ENCODE data around the gene MR1.

The MR1 gene

GRCh38 chr1:181094416-181095212 lies 60.8 kb downstream of the MR1 start:
- no peak for DNase-seq

GRCh38 chr1:181095260-181095659 lies 61.5 kb downstream of the MR1 start:
- DNase-seq: no peak

DNA sequence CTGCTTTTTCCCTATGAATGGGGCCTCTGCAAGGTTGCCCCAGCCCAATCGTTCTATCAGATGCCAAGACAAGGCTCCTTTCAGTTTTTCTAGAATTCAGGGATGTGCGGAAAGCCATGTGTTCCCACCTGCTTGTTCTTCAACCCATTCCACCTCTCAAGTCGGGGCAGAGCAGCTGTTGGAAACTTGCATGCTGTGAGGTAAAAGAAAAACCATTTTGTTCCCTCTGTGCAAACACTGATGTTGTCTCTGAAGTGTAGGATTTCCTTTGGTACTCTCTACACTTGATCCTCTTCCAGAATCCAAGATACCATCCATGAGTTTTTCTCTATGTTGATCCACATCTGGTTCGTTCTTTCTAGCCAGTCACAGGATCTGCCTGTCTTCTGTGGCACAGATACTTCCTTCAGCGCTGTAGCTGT lies 62.0 kb downstream of the MR1 start:
- no peak for DNase-seq

DNA sequence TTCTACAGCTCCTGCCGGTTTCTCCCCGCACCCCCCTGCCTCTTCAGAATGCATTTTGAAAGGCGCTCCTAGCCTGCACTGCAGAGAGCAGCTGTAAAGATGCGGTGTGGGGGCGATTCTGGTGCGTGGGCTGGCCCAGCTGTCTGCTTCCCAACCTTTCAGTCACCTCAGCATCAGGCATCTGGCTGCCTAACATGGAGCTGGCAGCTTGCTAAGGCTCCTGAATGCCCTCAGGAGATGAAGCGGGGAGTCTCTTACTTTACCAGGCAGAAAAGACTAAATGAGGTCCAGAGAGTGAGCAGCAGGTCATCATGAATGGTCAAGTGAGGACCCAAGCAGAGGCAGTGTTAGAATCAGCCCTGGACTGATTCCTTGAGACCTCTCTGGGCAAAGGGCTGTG lies 63.5 kb downstream of the MR1 start:
- peak; percentile 57 for DNase-seq

- DNase-seq: no peak
Measured at GRCh38 chr1:181099152-181100014, 65.6 kb downstream of the MR1 start.

DNA sequence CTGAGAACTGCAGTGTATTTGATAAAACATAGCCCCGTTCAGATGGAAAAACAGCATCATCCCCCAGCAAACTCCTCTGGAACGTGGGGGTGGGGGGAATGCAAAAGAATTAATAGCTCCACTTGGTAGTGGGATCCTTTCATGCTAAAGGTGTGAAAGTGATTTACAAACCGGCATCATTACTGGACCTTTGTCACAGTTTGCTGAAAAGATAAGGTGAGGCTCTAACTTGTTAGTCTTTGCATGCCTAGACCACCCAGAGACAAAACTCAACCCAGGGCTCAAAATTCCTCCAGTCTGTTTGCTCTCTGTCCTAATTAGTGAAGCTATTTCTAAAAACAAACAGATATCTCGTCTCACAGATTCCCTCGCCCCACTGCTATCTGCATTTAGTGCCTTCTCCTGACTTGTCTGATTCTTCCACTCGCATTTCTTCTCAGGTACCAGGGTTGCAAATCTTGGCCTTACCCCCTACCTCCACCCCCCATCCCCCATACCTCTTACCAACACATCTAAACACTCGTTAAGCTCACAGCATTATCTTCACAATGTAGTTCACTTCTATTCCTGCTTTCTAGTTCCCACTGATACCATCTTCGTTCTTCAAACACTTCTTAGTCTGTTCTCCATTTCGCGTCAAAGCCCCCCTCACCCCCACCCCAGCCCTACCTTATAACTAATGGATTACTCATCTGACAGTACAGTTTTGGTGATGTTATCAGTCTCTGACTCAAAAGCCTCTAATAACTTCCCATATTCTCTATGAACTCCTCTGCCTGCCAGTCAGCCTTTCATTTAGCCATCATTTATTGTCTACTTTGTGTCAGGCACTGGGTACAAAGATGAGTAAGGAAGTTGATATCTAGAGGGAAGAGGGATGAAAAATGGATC lies 66.5 kb downstream of the MR1 start:
- no peak for DNase-seq

GRCh38 chr1:181100934-181101333 lies 67.2 kb downstream of the MR1 start:
- DNase-seq: no peak

- DNase-seq: no peak
Measured at GRCh38 chr1:181101581-181102226, 67.9 kb downstream of the MR1 start.

DNA sequence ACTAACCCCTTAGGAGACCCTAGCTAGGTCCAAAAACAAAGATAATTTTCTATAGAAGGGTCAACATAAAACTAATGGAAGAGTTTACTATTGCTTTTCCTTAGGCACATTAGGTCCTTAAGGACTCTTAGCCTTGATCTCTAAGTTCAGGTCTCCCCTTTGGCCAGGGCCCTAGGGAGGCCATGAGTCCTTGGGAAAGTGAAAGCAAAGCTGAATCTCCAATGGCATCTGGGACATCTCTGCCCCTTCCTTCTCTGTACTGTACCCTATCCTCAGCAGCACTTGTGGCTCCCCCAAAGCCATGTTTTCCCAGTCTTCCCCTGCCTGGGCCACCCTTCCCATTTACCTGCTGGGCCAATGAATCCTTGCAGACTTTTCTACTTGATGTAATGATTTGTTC lies 69.1 kb downstream of the MR1 start:
- no peak for DNase-seq

GRCh38 chr1:181103399-181103798 lies 69.6 kb downstream of the MR1 start:
- no peak for DNase-seq

DNA sequence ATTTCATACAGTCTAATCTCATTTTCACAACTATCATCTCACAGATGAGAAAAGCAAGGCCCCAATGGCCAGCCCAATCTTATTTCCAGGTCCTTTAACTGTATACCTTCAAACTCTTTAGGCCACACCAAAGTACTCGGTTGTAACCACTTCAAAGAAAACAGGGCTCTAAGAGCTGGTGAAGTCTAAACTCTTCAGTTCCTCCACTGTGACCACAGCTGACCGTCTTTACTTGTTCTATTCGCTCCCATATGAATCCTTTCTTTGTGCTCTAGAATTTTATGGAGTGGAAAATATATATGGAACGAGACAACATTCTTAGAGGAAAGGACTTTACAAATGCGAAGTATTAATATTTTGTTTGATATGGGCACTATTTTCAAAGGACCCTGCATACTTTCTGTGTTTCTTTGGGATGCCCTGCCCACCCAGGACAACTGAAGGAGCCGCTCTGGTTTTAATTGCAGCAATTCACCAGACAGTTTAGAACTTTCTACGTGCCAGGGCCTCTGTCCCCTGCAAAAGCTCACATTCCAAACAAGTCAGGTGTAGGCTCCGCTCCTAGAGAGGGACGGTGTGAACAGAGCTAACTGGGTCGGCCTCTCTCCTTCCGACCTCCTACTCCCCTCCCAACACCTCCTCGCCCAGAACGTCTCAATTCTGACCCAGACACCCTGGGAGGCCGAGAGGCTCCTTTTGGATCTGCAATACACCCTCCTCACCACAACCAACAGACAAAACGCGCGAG lies 70.4 kb downstream of the MR1 start:
- DNase-seq: no peak

- DNase-seq: no peak
Measured at GRCh38 chr1:181104790-181105133, 71.0 kb downstream of the MR1 start.

- DNase-seq: peak; percentile 95
Measured at GRCh38 chr1:181105134-181106021, 71.6 kb downstream of the MR1 start.

DNA sequence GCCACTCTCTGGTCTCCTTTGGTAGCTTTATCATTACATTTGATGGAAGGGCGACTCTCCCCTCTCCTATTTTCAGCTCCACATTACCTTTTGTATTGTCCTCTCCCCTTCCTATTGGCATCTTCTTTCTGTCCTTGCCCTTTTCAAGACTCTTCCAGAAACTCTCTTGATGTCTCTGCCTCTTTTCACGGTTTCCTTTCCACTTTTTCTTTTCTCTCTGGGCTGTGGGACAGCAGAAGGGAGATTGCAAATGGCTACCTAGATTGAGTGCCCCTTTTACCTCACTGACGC lies 72.2 kb downstream of the MR1 start:
- DNase-seq: no peak

DNA sequence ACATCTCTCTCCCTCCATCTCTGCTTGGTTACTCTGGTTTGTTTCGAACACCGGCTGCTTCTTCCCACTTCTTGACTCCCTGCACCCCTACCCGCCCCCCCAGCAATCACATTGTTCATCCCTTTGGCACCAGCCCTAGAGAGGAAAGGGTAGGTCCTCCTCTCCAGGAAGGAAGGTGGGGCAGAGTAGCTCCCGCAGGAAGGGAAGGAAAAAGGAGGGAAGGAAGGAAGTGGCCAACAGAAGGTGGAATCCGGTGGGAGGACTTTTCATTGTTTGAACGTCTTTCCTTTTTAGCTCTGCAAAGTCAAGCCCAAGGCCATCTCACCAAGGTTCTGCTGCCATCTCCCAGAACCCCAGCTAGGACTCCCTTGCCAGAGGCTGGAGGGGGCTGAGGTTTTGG lies 72.7 kb downstream of the MR1 start:
- no peak for DNase-seq

DNA sequence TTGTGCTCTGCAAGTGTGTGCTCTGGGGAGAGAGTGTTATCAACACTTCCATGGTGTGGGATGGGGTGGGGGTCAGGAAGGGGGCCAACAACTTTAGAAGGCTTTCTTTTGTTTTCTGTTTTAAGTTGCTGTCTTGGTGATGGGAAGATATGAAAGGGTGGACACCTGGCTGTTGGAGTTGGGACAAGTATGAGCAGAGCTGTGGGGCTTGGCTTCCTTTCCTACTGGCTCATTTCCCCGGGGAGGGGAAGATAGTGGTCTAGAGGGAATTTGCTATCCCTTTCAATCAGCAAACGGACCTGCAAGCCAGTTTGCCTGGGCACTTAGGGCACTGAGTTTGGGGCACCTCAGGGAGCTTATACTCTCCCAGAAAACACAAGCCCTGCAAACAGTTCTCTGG lies 73.9 kb downstream of the MR1 start:
- no peak for DNase-seq

DNA sequence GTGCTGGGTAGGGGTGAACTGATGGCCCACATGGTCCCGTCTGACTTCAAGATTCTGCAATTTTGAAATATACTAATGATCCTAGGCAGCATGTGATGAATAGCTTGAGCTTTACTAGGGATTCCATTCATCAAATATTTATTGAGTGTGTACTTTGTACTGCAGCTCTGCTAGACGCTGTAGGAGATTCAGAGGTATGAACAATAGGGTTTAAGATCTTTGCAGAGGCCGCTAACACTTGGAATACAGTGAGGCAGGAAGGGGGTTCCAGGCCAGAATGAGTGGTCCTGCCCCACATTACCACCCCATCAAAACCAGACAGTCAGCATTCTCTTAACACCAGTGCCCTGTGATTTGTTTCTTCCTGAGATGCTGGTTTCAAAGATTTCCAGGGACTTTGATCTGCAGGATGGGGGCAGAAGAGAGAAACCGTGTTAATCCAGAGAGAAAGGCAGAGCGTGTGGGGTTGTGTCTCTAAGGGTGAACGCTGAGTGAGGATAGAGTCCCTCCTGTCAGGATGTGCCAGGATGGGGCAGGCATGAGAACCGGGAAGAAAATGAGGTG lies 74.6 kb downstream of the MR1 start:
- DNase-seq: no peak

DNA sequence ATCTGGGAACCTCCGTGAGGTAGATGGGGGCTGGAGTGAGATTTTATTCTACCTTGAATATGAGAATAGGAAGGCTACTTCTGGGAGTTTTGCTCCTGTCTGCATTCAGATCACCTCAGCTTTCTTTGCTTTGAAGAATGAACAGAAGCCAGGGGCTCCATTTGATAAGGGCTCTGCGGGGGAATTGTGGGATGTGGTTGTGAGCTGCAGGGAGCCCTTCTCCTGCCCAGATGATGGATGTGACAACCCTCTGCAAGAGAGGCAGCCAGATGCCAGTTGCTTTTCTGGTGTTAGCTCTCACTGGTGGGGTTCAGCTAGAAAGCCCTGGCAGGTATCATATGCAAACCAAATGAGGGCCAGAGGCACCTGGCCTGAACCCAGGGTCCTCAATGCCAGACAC lies 76.2 kb downstream of the MR1 start:
- DNase-seq: no peak

Measured in right forelimb (tissue), 1 donor.